PC-3 (cell line): ENCODE results near the gene DHCR24.

Experiments
- CTCF ChIP-seq: fragments of 300-600 bp; sonication (generic); conservative IDR thresholded peaks from 2 replicates; pipeline ENCODE4 v1.5.1; 2017; ENCODE audit warnings: antibody characterized with exemption, low read depth, mild to moderate bottlenecking, low read length
- EZH2 ChIP-seq: fragments of 300-600 bp; sonication (generic); IDR thresholded peaks from one replicate; pipeline ENCODE4 v1.6.1; 2017; ENCODE audit warnings: antibody characterized with exemption, mild to moderate bottlenecking, low read length; ENCODE audit not compliant: unreplicated experiment
- EZH2phosphoT487 ChIP-seq: fragments of 300-600 bp; sonication (generic); IDR thresholded peaks from 2 replicates; pipeline ENCODE4 v1.6.1; 2018; ENCODE audit warnings: mild to moderate bottlenecking, antibody characterized with exemption, low read length, borderline replicate concordance

- TF ChIP-seq EZH2 (no peak), CTCF (no peak), EZH2phosphoT487 (no peak)
These were observed 50.4 kb downstream of the DHCR24 start for GRCh38 chr1:54836594-54836993.
